Measurements from ENCODE around the gene CREB3. TPM values are rescaled to one million over a fixed set of nuclear protein-coding genes. Genes with fewer than 3 reads are reported as not detected.

Gene CREB3
- total RNA-seq, 1 experiment from 2014 or later = 26.5 TPM

DNA sequence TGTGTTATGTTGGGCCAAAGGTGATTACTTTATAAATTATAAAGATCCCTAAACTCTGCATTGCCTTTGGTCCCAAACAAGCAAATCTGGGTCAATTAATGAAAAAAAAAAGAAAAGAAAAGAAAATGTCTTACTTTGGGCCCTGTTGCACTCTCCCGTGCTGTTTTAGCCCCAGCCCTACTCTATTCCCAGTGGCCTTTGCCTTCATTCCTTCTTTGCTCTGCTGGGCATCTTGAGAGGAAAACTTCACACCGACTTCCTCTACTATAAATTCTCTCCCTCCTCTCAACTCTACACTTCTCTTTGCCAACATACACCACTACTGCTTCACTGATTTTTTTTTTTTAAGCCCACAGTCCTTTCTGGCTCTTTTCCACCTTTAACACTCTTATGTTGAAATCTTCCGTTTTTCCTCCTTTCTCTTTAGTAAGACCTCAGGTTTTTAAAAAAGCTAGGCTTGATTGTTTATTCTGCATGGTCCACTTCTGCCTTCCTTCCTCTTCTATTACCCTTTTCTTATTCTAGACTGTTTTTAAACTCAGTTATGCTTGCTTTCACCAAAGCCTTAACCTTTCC, 26.1 kb downstream of the CREB3 start:
- no peaks in the 10 kb centered on the region for H3K27me3 Mint-ChIP-seq (ENCODE audit: unreplicated experiment)
- peak overlapping the region; percentile 89 for H3K4me3 Mint-ChIP-seq (ENCODE audit: low read depth, unreplicated experiment)
- H3K4me1 Mint-ChIP-seq (ENCODE audit: low read depth, unreplicated experiment) = peaks cover 38% of the 10 kb centered on the region
- TF ChIP-seq, protein P1, sequence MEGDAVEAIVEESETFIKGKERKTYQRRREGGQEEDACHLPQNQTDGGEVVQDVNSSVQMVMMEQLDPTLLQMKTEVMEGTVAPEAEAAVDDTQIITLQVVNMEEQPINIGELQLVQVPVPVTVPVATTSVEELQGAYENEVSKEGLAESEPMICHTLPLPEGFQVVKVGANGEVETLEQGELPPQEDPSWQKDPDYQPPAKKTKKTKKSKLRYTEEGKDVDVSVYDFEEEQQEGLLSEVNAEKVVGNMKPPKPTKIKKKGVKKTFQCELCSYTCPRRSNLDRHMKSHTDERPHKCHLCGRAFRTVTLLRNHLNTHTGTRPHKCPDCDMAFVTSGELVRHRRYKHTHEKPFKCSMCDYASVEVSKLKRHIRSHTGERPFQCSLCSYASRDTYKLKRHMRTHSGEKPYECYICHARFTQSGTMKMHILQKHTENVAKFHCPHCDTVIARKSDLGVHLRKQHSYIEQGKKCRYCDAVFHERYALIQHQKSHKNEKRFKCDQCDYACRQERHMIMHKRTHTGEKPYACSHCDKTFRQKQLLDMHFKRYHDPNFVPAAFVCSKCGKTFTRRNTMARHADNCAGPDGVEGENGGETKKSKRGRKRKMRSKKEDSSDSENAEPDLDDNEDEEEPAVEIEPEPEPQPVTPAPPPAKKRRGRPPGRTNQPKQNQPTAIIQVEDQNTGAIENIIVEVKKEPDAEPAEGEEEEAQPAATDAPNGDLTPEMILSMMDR (IDR thresholded peaks at IDR 0.05; ENCODE audit: unreplicated experiment) = no peak
- H3K36me3 Mint-ChIP-seq (ENCODE audit: insufficient read depth, unreplicated experiment) = peaks cover 50% of the 10 kb centered on the region
- CTCF ChIA-PET = no interaction called here
- H3K9me3 Mint-ChIP-seq (ENCODE audit: low read depth, unreplicated experiment) = no peaks in the 10 kb centered on the region
- intact Hi-C loops (cut with micrococcal nuclease; ENCODE audit: unreplicated experiment) = no loop called here
- DNase-seq = no peak
- BruUV-seq (replicated peaks) = TSS peak; percentile 43
- peak overlapping the region; percentile 65 for H3K27ac Mint-ChIP-seq (ENCODE audit: unreplicated experiment)

DNA sequence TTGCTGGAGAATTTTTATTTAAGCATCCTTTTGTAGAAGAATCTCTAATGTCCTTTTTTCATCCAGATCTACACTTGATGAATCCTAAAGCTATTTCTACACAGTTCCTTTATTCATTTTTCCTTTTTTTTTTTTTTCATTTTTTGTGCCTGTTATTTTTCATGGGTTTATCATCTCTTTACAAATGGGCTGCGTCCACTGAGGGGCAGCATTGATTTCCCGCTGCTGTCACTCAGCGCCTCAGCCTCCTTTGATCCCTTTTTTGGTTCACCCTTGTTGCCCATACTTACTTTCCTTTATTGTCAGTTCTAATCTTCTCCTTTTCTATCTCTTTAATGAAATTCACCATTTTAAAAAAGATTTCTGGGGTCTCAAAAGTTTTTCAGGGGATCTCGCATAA, 27.3 kb downstream of the CREB3 start:
- TF ChIP-seq, protein P1 (IDR thresholded peaks at IDR 0.05; ENCODE audit: unreplicated experiment) = no peak
- DNase-seq = no peak
- Mint-ChIP-seq H3K27me3 (ENCODE audit: unreplicated experiment) (no peaks in the 10 kb centered on the region), H3K36me3 (ENCODE audit: insufficient read depth, unreplicated experiment) (peaks cover 45% of the 10 kb centered on the region), H3K4me1 (ENCODE audit: low read depth, unreplicated experiment) (peaks cover 38% of the 10 kb centered on the region), H3K27ac (ENCODE audit: unreplicated experiment) (peak overlapping the region; percentile 76), H3K9me3 (ENCODE audit: low read depth, unreplicated experiment) (no peaks in the 10 kb centered on the region), H3K4me3 (ENCODE audit: low read depth, unreplicated experiment) (peak overlapping the region; percentile 45)
- intact Hi-C loops (cut with micrococcal nuclease; ENCODE audit: unreplicated experiment) = no loop called here
- no TSS peak for BruUV-seq (replicated peaks)
- CTCF ChIA-PET = interaction anchor here (0.7 to 0.9 kb wide), 3 partner anchors 10 to 31 kb away, joined by 3 to 5 read pairs (median 3); no protein-coding TSS in a partner anchor

DNA sequence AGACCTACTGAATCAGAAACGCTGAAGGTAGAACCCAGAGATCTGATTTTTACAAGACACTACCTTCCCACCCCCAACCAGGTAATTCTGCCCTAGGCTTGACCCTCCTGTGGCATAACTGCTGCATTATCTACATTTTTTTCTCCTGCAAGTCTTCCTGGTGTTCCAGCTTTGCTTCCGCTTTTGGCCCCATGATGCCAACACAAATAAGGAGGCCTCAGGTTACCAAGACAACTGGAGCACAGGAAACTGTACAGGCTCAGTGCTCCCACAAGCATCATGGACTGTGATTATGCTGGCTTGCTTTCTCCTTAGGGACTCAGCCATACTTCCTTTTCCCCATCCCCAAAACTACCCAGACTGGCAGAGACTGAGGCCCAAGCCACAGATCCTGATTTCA, 28.2 kb downstream of the CREB3 start:
- DNase-seq = peak; percentile 72
- Mint-ChIP-seq H3K4me1 (ENCODE audit: low read depth, unreplicated experiment) (peaks cover 38% of the 10 kb centered on the region), H3K9me3 (ENCODE audit: low read depth, unreplicated experiment) (no peaks in the 10 kb centered on the region), H3K27ac (ENCODE audit: unreplicated experiment) (peak overlapping the region; percentile 76), H3K27me3 (ENCODE audit: unreplicated experiment) (no peaks in the 10 kb centered on the region), H3K4me3 (ENCODE audit: low read depth, unreplicated experiment) (peak overlapping the region; percentile 45), H3K36me3 (ENCODE audit: insufficient read depth, unreplicated experiment) (peaks cover 45% of the 10 kb centered on the region)
- BruUV-seq (replicated peaks) = no TSS peak
- intact Hi-C loops (cut with micrococcal nuclease; ENCODE audit: unreplicated experiment) = no loop called here
- TF ChIP-seq, protein P1 (IDR thresholded peaks at IDR 0.05; ENCODE audit: unreplicated experiment) = no peak
- CTCF ChIA-PET = interaction anchor here (0.7 to 0.9 kb wide), 2 partner anchors 11 to 30 kb away, joined by 3 read pairs; no protein-coding TSS in a partner anchor

DNA sequence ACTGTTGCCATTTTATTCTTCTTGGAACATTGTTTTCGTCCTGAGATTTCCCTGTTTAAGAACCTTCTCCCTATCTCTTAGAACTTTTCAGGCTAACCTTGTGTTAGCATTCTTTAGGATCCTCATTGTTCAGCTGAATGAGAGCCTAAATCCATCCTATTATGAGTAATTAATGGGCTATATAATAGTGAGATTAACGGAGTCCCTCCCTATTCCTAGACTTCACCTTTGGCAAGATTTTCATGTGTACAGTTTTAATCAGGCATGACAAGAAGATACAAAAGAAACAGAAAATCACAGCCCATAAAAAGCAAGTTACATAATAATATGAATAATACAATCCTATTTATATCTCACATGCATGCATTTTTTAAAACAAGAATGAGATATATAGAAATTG, 30.7 kb downstream of the CREB3 start:
- H3K36me3 Mint-ChIP-seq (ENCODE audit: insufficient read depth, unreplicated experiment) = peaks cover 25% of the 10 kb centered on the region
- CTCF ChIA-PET = no interaction called here
- H3K9me3 Mint-ChIP-seq (ENCODE audit: low read depth, unreplicated experiment) = no peaks in the 10 kb centered on the region
- no TSS peak for BruUV-seq (replicated peaks)
- no peaks in the 10 kb centered on the region for H3K27me3 Mint-ChIP-seq (ENCODE audit: unreplicated experiment)
- H3K4me1 Mint-ChIP-seq (ENCODE audit: low read depth, unreplicated experiment) = peaks cover 36% of the 10 kb centered on the region
- H3K4me3 Mint-ChIP-seq (ENCODE audit: low read depth, unreplicated experiment) = no peak overlapping the region
- no peak overlapping the region for H3K27ac Mint-ChIP-seq (ENCODE audit: unreplicated experiment)
- TF ChIP-seq, protein P1 (IDR thresholded peaks at IDR 0.05; ENCODE audit: unreplicated experiment) = no peak
- DNase-seq = no peak
- intact Hi-C loops (cut with micrococcal nuclease; ENCODE audit: unreplicated experiment) = no loop called here

Measured in Calu3 (cell line).